Measurements from ENCODE around the gene TBC1D3L.
"Not testable (repeated sequence)": the region's sequence is repeated elsewhere in the genome, so short reads cannot be mapped to it uniquely, and the experiment has no call there.

The TBC1D3L gene

GRCh38 chr17:37988960-37989359, at the start of gene TBC1D3L:
Gene TBC1D3L, minus strand, starts transcription at chr17:37989060. Its CDS starts 1,540 bp downstream, at chr17:37987520.
- DNase-seq (ENCODE audit: extremely low read depth in 1 of 2, low read depth in 1 of 2) = not testable (repeated sequence)

- not testable (repeated sequence) for DNase-seq (ENCODE audit: extremely low read depth in 1 of 2, low read depth in 1 of 2)
Observed at GRCh38 chr17:38003676-38004075, 14.8 kb upstream of the TBC1D3L start, which contains the start of gene TBC1D3D. Gene TBC1D3D, plus strand, starts transcription at chr17:38003976. Its CDS starts 1,585 bp downstream, at chr17:38005561.

All from stimulated activated CD8-positive, alpha-beta memory T cell treated with anti-CD3 and anti-CD28 coated beads, Interleukin-7, amount 100 ng/mL, for 48 hours (primary cell).